ENCODE results near the gene HSPA5.
"Not testable (repeated sequence)": the region's sequence is repeated elsewhere in the genome, so short reads cannot be mapped to it uniquely, and the experiment has no call there.

Gene HSPA5

GRCh38 chr9:125268394-125269013, 27.4 kb upstream of the HSPA5 start:
- TF ChIP-seq GABPA (IDR thresholded peaks at IDR 0.05; ENCODE audit: low read depth), result no peak
- no peak for TF ChIP-seq CTCF (IDR thresholded peaks at IDR 0.05; ENCODE audit: insufficient read depth, low read length)
- Histone ChIP-seq H3K27ac (replicated peaks) (no peak overlapping the region), H3K4me3 (replicated peaks; ENCODE audit: insufficient read depth, low read length) (no peak overlapping the region), H3K27me3 (ENCODE audit: insufficient read depth, poor library complexity, severe bottlenecking) (no peaks in the 10 kb centered on the region)
- DNase-seq (ENCODE audit: low read depth in 1 of 2, low spot score in 1 of 2), result no peak

GRCh38 chr9:125264068-125264467, 22.9 kb upstream of the HSPA5 start:
- not testable (repeated sequence) for H3K27ac ChIP-seq (replicated peaks); DNase-seq (ENCODE audit: low read depth in 1 of 2, low spot score in 1 of 2); H3K4me3 ChIP-seq (replicated peaks; ENCODE audit: insufficient read depth, low read length); H3K27me3 ChIP-seq (ENCODE audit: insufficient read depth, poor library complexity, severe bottlenecking)

GRCh38 chr9:125262294-125262991, 21.3 kb upstream of the HSPA5 start:
- Histone ChIP-seq H3K27me3 (ENCODE audit: insufficient read depth, poor library complexity, severe bottlenecking) (no peaks in the 10 kb centered on the region), H3K4me3 (replicated peaks; ENCODE audit: insufficient read depth, low read length) (peak overlapping the region; percentile 96), H3K27ac (replicated peaks) (peak overlapping the region; percentile 89)
- DNase-seq (ENCODE audit: low read depth in 1 of 2, low spot score in 1 of 2), result no peak
- TF ChIP-seq GABPA (IDR thresholded peaks at IDR 0.05; ENCODE audit: low read depth) (no peak), POLR2AphosphoS5 (IDR thresholded peaks at IDR 0.05; ENCODE audit: low read depth) (no peak)

- H3K27ac ChIP-seq (replicated peaks), result peak within 1 kb of the TSS; percentile 89
- DNase-seq (ENCODE audit: low read depth in 1 of 2, low spot score in 1 of 2), result peak; percentile 86 to 90
- peak within 1 kb of the TSS; percentile 96 for H3K4me3 ChIP-seq (replicated peaks; ENCODE audit: insufficient read depth, low read length)
- no peaks in the 10 kb centered on the region for H3K27me3 ChIP-seq (ENCODE audit: insufficient read depth, poor library complexity, severe bottlenecking)
- TF ChIP-seq POLR2AphosphoS5 (IDR thresholded peaks at IDR 0.05; ENCODE audit: low read depth), result peak; percentile 60
- TF ChIP-seq REST (IDR thresholded peaks at IDR 0.05; ENCODE audit: insufficient replicate concordance, low read depth), result no peak
- peak; percentile 1; the same call in 1 of the 2 replicates for TF ChIP-seq SPI1 (IDR thresholded peaks at IDR 0.05; ENCODE audit: borderline replicate concordance, low read depth)
- TF ChIP-seq CTCF (IDR thresholded peaks at IDR 0.05; ENCODE audit: insufficient read depth, low read length), result peak; percentile 46
- peak; percentile 76 for TF ChIP-seq GABPA (IDR thresholded peaks at IDR 0.05; ENCODE audit: low read depth)
These were observed 20.6 kb upstream of the HSPA5 start, which contains the start of gene GAPVD1 for GRCh38 chr9:125261501-125262293. GAPVD1 (plus strand) TSS chr9:125261826; CDS start chr9:125298922, 37,096 bp downstream.

- Histone ChIP-seq H3K4me3 (replicated peaks; ENCODE audit: insufficient read depth, low read length) (no peak overlapping the region), H3K27ac (replicated peaks) (peak overlapping the region; percentile 89)
- no peak for DNase-seq (ENCODE audit: low read depth in 1 of 2, low spot score in 1 of 2)
These were observed 19.4 kb upstream of the HSPA5 start for GRCh38 chr9:125260561-125260960.

More at GRCh38 chr9:125260561-125260960, 19.4 kb upstream of the HSPA5 start:
- H3K27me3 ChIP-seq (ENCODE audit: insufficient read depth, poor library complexity, severe bottlenecking), result no peaks in the 10 kb centered on the region
- TF ChIP-seq REST (IDR thresholded peaks at IDR 0.05; ENCODE audit: insufficient replicate concordance, low read depth) (peak; percentile 77), GABPA (IDR thresholded peaks at IDR 0.05; ENCODE audit: low read depth) (no peak)
